ENCODE measurements around the gene MYO3B.
A peak's percentile ranks its signal among the peaks of the same experiment; 100 is the strongest.
"Not testable (repeated sequence)": the region's sequence is repeated elsewhere in the genome, so short reads cannot be mapped to it uniquely, and the experiment has no call there.

MYO3B gene

GRCh38 chr2:170263728-170264521 lies 86.0 kb downstream of the MYO3B start:
- DNase-seq = peak; percentile 47

DNA sequence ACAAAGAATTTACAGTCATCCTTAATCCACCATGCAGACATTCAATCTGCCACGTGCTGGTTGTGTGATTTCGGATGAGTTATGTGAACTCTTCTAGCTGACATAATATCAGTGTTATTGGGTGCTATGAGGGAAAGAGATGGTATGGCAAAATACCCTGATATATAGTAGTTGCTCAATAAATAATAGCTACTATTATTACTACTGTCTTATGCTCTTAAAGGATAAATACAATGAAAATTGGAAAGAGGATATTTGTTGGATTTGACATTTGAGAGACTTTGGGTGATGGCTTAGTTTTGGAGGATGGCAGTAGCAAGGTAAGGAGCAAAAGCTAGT lies 86.5 kb downstream of the MYO3B start:
- DNase-seq = no peak

GRCh38 chr2:170264865-170265264 lies 86.9 kb downstream of the MYO3B start:
- no peak for DNase-seq

GRCh38 chr2:170265321-170265720 lies 87.4 kb downstream of the MYO3B start:
- DNase-seq = no peak

GRCh38 chr2:170266358-170266757 lies 88.4 kb downstream of the MYO3B start:
- no peak for DNase-seq

DNA sequence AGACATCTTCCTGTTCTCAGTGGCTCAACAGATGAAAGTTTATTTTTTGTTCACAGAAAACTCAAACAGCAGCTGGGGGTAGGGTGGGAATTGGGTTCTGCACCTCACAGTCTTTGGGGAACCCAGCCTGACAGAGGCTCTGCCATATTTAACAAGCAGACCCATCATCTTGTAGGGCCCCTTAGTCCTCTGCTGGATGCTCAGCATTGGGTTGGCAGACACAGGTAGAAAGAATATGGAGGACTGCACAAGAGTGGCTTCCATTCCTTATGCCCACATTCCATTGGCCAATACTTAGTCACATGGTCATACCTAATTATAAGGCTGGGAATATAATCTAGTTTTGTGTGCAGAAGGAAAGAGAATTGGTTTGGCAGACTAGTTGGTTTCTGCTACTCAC lies 89.1 kb downstream of the MYO3B start:
- DNase-seq = no peak

GRCh38 chr2:170270278-170270864 lies 92.4 kb downstream of the MYO3B start:
- no peak for DNase-seq

GRCh38 chr2:170271340-170271739 lies 93.4 kb downstream of the MYO3B start:
- peak; percentile 65 for DNase-seq

DNA sequence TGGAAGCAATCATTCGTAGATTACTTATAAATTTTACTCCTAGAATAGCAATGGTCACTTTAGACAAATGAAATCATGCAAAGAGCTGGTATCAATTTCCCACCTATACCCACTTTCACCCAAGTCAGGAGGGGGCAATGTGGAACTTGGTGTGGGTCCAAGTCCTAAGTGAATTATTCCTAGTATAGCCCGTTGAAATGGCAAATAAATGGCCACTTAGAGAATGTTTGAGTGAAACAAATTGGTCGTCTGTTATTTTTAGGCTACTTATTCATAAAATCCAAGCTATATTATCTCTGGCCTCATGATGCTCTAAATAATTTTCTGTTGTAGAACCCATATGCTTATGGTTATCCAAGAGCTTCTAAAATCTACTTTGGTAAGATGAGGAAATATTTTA lies 98.1 kb downstream of the MYO3B start:
- no peak for DNase-seq

GRCh38 chr2:170276925-170277629 lies 99.1 kb downstream of the MYO3B start:
- peak; percentile 21 for DNase-seq

- DNase-seq = no peak
These were observed 100.0 kb downstream of the MYO3B start for GRCh38 chr2:170277951-170278350.

DNA sequence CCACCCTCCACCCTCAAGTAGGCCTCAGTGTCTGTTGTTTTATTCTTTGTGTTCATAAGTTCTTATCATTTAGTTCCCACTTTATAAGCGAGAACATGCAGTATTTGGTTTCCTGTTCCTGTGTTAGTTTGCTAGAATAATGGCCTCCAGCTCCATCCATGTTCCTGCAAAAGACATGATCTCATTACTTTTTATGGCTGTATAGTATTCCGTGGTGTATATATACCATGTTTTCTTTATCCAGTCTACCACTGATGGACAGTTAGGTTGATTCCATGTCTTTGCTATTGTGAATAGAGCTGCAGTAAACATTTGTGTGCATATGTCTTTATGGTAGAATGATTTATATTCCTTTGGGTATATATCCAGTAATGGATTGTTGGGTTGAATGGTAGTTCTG lies 101.7 kb downstream of the MYO3B start:
- not testable (repeated sequence) for DNase-seq

DNA sequence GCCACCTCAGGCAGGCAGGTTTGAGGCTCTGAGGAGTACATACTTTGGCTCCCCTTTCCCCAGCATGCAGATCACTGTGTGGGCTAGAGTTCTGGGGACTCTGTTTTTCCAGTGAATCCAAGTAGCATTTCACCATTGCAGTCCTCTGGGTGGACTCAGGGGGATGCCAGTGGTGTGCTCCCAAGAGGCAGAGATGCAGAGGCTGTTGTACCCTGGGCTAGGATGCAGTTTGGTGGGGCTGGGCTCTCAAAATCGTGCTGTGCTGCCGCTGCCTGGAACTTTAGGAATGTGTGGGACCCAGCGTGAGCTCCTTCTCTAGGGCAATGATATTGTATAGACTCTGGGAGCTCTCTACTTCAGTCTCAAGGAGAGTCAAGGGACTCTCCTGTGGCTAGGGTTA lies 104.9 kb downstream of the MYO3B start:
- DNase-seq = no peak

DNA sequence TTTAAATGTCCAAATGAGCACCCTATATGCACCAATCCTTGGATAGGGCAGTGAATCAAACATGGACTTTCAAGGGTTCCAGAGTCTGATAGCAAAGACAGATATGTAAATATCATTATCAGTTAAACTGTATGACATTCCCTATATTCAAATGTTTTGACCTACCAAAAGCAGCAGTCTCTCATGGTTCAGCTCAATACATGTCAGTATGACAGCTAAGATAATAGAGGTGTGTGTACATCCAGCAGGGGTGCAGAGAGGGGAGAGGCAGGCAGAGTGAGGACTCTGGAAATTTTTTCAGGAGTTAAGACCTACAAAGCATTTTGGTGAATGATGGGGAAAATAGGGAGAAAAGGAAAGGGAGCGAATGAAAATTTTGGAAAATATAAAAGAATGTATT lies 106.3 kb downstream of the MYO3B start:
- no peak for DNase-seq

- no peak for DNase-seq
These were observed 110.9 kb downstream of the MYO3B start for GRCh38 chr2:170288859-170289258.

- DNase-seq = no peak
These were observed 113.5 kb downstream of the MYO3B start for GRCh38 chr2:170291474-170291873.

DNA sequence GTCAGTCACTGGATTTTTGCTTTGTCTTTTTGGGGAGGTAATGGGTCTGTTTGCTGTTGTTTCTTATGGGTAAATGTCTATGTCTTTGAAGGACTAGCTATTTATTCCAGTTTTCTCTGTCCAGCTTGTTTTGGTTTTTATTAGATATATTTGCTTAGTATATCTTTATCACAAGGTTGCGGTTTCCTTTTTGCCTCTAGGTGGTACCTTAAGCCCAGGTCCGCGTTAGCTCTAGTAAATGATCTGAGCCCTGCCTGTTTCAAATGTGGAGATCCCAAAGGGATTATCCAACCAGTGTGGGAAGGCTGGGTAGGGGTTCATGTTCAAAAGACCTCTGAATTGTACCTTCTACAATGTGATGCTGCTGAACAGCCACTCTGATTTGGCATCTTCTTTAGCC lies 114.5 kb downstream of the MYO3B start:
- no peak for DNase-seq

GRCh38 chr2:170297496-170297895 lies 119.5 kb downstream of the MYO3B start:
- no peak for DNase-seq

DNA sequence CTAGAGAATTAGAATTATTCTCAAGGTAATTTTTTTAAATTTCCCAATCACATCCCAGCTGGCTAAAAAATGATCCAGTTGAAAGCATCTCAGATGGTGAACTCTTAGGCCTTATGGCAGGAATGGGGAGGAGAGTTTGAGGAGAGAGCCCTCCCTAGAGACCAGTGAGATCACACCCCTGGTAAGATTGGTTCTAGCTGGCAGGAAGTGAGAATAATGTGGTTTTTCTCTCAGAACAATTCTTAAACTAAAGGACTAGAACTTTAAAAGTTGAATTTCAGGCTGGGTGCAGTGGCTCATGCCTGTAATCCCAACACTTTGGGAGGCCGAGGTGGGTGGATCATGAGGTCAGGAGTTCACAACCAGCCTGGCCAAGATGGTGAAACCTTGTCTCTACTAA lies 120.2 kb downstream of the MYO3B start:
- DNase-seq = no peak

GRCh38 chr2:170298861-170299429 lies 121.0 kb downstream of the MYO3B start:
- no peak for DNase-seq

GRCh38 chr2:170300993-170301392 lies 123.0 kb downstream of the MYO3B start:
- no peak for DNase-seq

GRCh38 chr2:170301626-170302025 lies 123.7 kb downstream of the MYO3B start:
- no peak for DNase-seq

- no peak for DNase-seq
These were observed 127.8 kb downstream of the MYO3B start for GRCh38 chr2:170305711-170306110.

DNA sequence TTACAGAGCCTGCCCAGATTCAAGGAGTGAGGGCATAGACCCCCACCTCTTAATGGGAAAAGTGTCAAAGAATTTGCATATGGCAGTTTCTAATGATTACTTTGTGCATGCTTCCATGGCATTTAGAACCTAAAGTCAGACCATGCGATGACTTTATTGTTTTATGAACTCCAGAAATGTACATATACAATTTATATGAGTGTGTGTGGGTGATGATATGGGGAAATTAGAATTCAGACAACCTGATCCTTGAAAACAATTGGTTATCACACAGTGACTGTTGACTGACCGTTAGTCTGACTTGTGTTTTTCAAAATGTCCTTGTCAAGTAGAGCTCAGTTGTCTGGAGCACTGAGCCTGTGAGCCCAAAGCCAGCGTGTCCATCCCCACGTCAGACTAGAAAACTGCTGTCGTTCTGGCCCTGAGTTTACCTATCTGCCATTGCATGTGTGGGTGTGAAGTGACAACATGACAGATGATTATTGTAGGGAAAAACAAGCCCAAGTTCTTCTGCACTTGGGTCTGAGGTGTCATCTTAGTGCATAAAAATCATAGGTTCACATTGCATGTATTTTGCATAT lies 128.4 kb downstream of the MYO3B start:
- no peak for DNase-seq
